NCI-H69 (cell line): ENCODE data around the gene A4GNT.

Experiments
- DNase-seq: peaks from one replicate; lab custom pipeline; 2025; lab: John Stamatoyannopoulos, UW

The A4GNT gene

DNA sequence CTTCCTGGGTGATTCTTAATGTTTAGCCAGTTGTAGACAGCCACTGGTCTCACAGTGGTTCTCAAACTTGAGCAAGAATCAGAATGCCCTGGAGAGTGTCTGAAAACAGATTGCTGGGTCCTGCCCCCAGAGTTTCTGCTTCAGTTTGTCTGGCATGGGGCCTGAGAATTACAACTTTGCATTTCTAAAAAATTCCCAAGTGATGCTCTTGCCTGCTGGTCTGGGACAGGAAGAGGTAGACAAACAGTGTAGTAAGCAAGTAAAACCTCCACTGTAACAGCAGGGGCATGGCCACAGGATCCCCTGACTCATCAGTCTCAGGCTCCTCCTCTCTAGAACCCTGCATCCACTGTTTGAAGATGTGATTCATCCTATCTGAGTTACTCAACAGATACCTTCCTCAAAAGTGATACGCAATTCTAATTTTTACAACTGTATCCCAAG is 53.3 kb downstream of the A4GNT start:
- no peak for DNase-seq

DNA sequence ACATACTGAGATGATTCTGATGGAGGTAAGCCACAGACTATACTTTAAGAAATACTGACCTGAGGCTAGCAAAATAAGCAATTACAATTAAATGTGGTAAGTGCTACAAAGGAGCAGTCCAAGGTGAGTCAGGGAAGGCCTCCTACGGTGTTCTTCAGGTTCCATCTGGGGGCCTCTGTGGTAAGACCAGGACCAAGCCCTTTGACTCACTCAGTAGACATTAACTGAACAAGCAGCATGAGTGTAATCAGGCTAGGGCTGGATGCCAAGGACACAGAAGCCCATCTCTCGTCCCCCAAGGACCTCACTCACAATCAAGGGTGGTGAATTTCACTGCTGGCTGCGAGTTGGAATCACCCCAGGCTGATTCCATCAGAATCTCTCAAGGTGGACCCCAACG is 54.1 kb downstream of the A4GNT start:
- DNase-seq: no peak
